GM21825 (cell line): Measurements from ENCODE around the gene CISD3.
"Not testable (repeated sequence)": the region's sequence is repeated elsewhere in the genome, so short reads cannot be mapped to it uniquely, and the experiment has no call there.

Source experiments
- ATAC-seq: cut with Tn5 transposase; IDR thresholded peaks from one replicate; pipeline ENCODE4 v1.9.1; 2021; ENCODE audit warnings: mild to moderate bottlenecking, moderate library complexity; ENCODE audit not compliant: unreplicated experiment

The CISD3 gene

DNA sequence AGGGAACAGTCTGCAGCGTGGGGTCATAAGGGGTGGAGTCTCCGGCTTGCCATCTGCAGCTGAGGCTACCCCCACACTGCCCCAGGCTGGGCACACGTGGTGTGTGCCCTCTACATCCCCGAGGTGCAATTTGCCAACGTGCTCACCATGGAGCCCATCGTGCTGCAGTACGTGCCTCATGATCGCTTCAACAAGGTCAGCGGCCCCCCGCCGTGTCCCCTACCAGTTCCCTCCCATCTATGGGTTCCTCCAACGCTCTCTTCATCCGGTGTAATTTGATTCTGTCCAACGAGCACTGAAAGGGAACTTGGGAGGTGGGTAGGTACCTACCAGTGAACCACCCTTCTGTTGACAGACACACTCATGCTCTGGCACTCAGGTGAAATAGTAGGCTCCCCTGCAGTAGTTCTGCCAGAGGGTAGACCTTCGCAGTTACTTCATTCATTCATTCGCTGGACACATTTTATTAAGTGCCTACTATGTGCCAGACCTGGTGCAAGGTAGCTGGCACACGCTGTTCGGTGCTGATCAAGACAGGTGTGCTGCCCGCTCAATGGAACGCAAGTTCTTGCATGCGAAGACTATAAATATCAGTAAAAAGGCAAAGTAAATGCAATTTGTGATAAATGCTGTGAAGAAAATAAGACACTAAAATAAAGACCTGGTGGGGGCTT lies 22.3 kb upstream of the CISD3 start:
- no peak for ATAC-seq

DNA sequence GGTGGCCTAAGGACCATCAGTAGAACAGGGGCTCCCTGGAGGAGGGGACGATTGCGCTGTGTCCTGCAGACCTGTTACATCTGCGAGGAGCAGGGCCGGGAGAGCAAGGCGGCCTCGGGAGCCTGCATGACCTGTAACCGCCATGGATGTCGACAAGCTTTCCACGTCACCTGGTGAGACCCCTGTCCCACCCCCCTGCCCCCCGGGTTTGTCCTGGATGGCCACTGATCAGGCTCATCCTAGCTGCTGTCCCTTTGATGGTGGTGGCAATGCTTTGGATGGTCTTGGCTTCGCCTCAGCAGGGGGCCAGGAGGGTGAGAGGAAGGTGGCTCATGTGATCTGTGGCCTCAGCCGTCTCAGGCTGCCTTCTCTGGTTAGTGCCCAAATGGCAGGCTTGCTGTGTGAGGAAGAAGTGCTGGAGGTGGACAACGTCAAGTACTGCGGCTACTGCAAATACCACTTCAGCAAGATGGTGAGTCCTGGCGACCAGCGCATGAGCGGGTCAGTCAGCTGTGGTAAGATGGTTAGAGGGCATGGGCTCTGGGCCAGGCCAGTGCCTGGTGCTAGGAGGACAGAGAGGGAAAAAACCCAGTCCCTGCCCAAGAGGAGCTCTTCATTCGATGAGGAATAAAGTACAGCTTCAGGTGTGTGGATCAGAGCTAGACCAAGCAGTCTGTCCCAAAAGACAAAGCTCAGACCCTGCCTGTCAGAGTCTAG lies 20.9 kb upstream of the CISD3 start:
- ATAC-seq: no peak

DNA sequence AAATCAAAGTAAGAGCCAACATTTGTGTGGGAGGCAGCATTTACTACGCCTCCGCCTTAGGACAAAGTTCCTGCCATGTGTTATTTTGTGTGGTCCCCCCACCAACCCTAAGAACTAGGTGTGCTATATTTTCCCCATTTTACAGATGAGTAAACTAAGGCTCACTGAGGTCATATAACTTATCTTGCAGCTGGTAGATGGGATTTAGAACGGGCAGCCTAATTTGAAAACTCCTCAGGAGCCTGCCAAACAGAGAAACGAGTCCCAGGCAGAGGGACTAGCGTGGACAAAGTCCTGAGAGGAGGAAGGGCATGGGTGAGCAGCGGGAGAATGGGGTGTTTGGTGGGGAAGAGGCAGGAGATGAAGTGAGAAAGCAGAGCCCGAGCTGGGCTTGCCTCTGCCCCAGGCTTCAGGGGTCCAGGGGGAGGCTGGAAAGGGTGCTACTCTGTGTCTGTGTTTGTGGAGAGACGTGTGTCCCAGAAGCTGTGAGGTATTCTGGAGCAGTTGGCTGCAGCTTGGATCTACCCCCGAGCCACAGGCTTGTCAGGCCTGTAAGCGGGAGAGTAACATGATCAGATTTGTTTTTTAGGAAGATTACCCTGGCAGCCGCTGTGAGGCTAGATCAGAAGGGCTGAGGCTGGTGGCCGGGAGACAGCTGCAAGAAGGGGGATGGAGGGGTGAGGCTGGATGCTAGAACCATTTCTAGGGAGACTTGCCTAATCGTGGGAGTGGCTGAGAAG lies 20.1 kb upstream of the CISD3 start:
- ATAC-seq: no peak

DNA sequence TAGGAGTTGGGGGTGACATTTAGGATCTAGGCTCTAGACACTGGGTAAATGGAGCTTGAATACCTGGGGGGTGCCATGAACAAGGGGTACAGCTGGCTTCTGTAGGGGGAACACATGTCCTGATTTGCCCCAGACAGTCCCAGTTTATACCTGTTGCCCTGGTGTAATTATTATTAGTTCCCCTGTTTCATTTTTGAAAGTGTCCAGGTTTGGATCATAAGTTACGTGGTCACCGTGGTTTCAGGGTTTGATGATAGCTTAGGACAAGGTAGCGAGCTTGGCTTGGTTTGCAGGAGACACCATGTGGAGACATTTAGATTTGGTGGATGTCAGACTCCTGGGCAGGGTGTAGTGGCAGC lies 19.6 kb upstream of the CISD3 start:
- ATAC-seq: no peak

DNA sequence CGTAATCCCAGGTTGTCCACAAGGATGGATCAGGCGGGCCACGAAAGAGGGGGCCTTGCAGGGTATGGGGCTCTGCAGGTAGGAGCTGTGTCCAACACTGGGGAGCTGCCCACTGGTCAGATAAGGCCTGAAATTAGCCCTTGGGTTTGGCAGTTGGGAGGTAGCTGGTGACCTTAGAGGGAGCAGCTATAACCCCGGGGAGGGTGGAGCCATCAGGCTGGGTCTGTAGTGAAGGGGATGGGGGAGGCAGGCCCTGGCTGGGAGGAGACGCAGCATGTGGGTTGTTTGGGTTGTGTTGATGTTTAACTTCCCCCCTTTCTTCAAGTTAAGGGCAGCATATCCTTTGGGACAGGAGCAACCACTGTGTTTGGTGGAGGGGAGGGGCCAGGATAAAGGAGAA lies 19.2 kb upstream of the CISD3 start:
- no peak for ATAC-seq

DNA sequence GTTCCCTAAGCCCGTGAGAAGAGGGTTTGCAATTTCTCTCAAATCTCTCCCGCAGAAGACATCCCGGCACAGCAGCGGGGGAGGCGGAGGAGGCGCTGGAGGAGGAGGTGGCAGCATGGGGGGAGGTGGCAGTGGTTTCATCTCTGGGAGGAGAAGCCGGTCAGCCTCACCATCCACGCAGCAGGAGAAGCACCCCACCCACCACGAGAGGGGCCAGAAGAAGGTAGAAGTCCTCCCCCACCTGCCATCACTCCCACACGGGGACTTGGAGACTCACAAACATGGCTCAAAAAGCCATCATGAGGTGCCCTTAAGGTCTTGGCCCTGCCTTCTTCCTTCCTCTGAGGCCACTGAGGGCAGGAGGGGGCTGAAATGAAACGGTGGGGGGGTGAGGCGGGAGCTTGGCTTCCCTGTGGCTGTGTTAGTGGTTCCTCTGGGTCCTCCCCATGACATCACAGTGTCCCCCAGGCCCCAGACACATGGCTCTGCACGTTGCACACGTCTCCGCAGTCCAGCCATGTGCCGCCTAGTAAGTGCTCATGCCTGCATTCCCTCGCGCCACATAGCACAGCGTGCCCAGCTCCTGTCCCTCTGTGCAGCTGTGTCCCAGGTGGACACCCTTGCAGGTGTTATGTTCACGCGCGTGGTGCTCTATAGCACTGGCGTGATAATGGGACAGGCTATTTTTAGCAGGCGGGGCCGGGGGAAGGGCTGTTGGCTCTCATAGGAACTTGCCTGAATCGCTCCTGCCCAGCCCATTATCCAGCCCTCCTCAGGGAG lies 18.2 kb upstream of the CISD3 start:
- no peak for ATAC-seq

GRCh38 chr17:38712593-38712992 lies 17.5 kb upstream of the CISD3 start:
- no peak for ATAC-seq

DNA sequence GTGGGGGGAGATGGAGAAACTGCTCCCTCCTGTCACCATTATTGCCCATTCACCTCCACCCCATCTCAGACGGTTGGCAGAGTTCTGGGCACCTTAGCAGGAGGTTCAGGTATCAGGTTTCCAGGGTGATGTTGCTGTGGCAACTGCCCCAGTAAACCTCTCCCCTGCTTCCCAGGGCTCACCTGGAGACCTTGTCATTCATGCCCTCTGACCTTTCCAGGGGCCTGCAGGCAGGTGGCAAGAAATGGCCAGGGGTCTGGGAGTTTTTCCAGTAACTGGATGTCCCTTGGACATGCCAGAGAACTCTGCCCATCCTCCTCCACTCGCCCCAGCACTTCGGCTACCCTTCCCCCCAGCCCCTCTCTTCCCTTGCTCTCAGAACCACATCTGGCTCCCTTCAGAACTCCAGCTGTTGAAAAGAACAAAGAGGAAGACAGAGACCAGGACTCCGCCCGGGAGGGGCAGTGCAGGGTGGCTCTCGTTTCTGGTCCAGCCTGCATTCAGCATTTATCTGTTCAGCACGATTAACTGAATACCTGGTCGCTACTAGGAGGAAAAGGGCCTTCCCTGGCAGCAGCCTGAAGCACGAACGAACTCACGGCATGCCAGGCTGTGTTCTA lies 16.6 kb upstream of the CISD3 start:
- no peak for ATAC-seq

- no peak for ATAC-seq
Observed at GRCh38 chr17:38715216-38715943, 14.8 kb upstream of the CISD3 start.

DNA sequence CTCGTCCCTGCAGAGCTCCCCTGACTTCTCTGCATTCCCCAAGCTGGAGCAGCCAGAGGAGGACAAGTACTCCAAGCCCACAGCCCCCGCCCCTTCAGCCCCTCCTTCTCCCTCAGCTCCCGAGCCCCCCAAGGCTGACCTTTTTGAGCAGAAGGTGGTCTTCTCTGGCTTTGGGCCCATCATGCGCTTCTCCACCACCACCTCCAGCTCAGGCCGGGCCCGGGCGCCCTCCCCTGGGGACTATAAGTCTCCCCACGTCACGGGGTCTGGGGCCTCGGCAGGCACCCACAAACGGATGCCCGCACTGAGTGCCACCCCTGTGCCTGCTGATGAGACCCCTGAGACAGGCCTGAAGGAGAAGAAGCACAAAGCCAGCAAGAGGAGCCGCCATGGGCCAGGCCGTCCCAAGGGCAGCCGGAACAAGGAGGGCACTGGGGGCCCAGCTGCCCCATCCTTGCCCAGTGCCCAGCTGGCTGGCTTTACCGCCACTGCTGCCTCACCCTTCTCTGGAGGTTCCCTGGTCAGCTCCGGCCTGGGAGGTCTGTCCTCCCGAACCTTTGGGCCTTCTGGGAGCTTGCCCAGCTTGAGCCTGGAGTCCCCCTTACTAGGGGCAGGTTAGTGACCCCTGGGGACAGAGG lies 13.7 kb upstream of the CISD3 start:
- no peak for ATAC-seq

GRCh38 chr17:38717139-38717745 lies 12.9 kb upstream of the CISD3 start:
- no peak for ATAC-seq

GRCh38 chr17:38719289-38719942 lies 10.7 kb upstream of the CISD3 start:
- ATAC-seq: no peak

DNA sequence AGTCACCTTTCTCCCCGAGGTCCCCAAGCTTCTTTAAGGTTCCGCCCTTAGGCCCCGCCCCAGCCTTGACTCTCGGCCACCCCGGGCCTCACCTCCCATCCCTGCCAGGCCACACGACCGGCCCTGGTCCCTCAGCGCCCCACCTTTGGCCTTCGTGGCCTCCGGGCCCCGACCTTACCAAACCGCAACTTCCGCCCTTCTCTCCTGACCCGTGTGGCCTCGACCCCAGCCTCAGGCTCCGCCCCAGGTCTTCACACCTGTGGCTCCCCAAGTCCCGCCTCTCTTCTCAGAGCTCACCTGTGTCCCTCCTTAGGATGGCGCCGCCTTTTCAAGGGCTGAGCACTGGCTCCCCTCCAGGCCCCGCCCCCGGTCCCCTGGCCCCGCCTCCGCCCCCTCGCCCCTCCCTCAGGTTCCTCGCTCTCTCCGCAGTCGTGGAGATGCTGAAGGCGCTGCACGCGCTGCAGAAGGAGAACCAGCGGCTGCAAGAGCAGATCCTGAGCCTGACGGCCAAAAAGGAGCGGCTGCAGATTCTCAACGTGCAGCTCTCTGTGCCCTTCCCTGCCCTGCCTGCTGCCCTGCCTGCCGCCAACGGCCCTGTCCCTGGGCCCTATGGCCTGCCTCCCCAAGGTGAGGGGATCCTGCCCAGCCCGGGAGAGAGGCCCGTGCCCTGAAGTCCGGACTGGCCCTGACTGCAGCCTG lies 10.0 kb upstream of the CISD3 start:
- ATAC-seq: no peak

DNA sequence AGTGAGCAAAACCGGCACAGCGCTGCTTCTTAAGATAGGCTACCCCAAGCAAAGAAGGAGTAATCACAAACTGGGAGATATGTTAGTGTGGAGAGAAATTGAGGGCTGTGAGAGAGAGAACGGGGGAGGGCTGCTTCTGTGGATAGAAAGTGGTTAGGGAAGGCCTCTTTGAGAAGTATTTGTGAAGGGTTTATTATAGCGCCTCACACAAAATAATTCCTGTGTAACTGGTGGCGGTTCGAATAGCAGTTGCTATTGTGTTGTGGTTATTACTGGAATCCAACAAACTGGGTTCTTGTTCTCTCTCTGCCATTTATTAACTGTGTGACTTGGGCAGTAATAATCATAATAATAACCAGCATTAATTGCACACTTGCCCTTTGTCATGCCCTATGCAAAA lies 9.2 kb upstream of the CISD3 start:
- no peak for ATAC-seq

- ATAC-seq: no peak
Observed at GRCh38 chr17:38721802-38722201, 8.3 kb upstream of the CISD3 start.

DNA sequence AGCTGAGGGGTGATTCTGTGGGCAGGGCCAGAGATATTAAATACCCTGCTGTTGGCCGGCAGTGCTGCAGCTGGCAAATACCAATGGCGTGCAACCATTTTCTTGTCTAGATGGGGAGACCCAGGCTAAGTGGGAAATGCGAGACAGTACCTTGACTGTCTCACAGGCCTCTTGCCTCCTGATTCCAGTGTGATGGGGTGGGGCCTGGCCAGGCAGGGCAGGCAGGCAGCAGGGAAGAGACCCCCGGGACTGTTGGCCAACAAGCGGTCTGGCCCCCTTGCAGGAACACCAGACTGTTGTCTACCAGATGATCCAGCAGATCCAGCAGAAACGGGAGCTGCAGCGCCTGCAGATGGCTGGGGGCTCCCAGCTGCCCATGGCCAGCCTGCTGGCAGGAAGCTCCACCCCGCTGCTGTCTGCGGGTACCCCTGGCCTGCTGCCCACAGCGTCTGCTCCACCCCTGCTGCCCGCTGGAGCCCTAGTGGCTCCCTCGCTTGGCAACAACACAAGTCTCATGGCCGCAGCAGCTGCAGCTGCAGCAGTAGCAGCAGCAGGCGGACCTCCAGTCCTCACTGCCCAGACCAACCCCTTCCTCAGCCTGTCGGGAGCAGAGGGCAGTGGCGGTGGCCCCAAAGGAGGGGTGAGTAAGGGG lies 5.7 kb upstream of the CISD3 start:
- no peak for ATAC-seq

DNA sequence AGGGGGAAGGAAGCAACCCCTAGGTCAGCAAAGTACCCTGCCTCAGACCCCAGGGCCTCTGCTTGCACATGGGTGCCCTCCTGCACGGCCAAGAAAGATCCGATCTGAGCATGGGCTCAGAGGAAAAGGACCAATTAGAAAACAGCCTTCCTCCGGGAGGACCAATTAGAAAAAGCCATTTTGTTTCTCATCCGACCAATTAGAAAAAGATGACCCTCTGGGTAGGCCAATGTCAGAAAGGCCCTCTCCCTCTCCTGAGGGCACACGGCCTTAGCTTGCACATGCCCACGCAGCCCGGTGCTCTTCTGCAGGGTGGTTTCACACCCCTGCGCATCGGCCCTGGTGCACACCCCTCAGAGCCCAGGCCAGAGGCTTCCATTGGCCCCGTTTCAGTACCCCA lies 5.1 kb upstream of the CISD3 start:
- no peak for ATAC-seq

DNA sequence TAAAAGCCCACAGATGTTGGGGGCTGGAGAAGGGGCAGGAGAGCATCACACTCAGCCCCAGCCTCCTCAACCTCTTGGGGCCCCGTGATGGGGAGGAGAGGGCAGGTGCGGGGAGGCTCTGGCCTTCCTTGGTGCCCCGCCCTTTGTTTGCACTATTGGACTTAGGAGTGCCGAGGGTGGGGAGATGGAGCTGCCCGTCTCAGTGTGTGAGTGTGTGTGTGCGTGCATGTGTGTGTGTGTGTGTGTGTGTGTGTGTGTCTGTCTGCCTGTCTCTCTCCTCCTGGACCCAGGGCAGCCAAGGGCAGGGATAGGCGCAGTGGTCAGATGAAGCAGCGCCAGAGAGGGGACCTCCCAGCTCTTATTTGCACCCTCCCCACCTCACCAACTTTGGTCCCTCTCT lies 4.0 kb upstream of the CISD3 start:
- ATAC-seq: not testable (repeated sequence)
